ENCODE data around the gene ZSWIM9. TPM values are rescaled to one million over a fixed set of nuclear protein-coding genes. Genes with fewer than 3 reads are reported as not detected.

Gene ZSWIM9
- total RNA-seq, 1 experiment from 2014 or later = 5.5 TPM

DNA sequence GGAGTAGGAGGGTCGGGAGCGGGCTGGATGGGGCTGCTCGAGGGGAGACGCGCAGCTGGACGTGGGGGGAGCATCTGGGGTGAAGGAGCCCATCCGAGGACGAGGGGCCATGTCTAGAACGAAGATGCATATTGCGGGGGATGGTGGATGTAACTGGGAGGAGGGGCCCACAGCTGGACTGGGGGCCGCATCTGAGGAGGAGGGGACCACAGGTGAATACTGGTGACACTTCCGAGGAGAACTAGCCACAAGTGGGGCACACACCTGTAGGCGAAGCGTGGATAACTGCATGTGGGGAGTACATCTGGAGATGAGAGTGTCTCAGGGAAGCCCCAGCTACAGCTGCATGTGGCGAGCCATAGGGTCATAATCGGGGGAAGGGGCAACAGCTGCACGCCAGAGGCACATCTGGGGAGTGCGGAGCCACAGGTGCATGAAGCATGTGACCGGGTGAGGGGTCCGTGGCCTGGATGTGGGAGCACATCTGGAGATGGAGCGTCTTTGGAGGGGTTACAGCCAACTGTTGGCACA lies 402 bp downstream of the ZSWIM9 start:
- H3K4me1 Mint-ChIP-seq (ENCODE audit: insufficient read depth, unreplicated experiment) = peaks cover 19% of the 10 kb centered on the region
- no TSS peak for BruUV-seq (replicated peaks)
- no peak for TF ChIP-seq CTCF (IDR thresholded peaks at IDR 0.05; ENCODE audit: unreplicated experiment)
- ChIA-PET POLR2A (interaction anchor here (1.7 kb wide), 1 partner anchor 33 kb away, joined by 13 read pairs; no protein-coding TSS in a partner anchor), CTCF (interaction anchor here (0.6 to 0.8 kb wide), 2 partner anchors 15 to 17 kb away, joined by 4 read pairs; no protein-coding TSS in a partner anchor)
- H3K27ac Mint-ChIP-seq (ENCODE audit: low read depth, unreplicated experiment) = peak overlapping the region; percentile 90
- peaks cover 19% of the 10 kb centered on the region for H3K36me3 Mint-ChIP-seq (ENCODE audit: insufficient read depth, unreplicated experiment)
- intact Hi-C loops (cut with micrococcal nuclease) = no loop called here
- no peaks in the 10 kb centered on the region for H3K27me3 Mint-ChIP-seq (ENCODE audit: insufficient read depth, unreplicated experiment)
- peak overlapping the region; percentile 90 for H3K4me3 Mint-ChIP-seq (ENCODE audit: unreplicated experiment)
- no peaks in the 10 kb centered on the region for H3K9me3 Mint-ChIP-seq (ENCODE audit: unreplicated experiment)
- no peak for DNase-seq (ENCODE audit: unreplicated experiment)

DNA sequence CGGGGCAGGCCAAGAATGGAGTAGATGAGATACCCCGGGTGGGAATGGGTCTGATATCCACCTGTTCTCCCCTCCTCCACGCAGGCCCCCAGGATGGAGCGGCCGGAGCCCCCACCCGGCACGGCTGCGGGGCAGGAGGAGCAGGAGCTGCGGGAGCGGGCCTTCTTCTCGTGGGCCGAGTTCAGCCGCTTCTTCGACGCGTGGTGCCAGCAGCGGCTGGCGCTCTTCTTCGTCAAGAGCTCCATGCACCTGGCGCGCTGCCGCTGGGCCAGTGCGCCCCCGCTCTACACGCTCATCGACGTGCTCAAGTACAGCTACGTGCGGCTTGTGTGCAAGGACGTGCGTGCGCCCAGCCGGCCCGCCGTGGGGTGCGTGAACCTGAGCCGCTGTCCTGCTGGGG lies 1.2 kb downstream of the ZSWIM9 start:
- ChIA-PET CTCF (interaction anchor here (0.7 kb wide), 1 partner anchor 89 kb away, joined by 3 read pairs; no protein-coding TSS in a partner anchor), POLR2A (interaction anchor here (1.7 kb wide), 1 partner anchor 32 kb away, joined by 13 read pairs; no protein-coding TSS in a partner anchor)
- Mint-ChIP-seq H3K27ac (ENCODE audit: low read depth, unreplicated experiment) (no peak overlapping the region), H3K27me3 (ENCODE audit: insufficient read depth, unreplicated experiment) (no peaks in the 10 kb centered on the region), H3K9me3 (ENCODE audit: unreplicated experiment) (no peaks in the 10 kb centered on the region), H3K4me3 (ENCODE audit: unreplicated experiment) (peak overlapping the region; percentile 90), H3K36me3 (ENCODE audit: insufficient read depth, unreplicated experiment) (peaks cover 18% of the 10 kb centered on the region), H3K4me1 (ENCODE audit: insufficient read depth, unreplicated experiment) (peaks cover 19% of the 10 kb centered on the region)
- intact Hi-C loops (cut with micrococcal nuclease) = no loop called here
- BruUV-seq (replicated peaks) = no TSS peak
- no peak for DNase-seq (ENCODE audit: unreplicated experiment)
- TF ChIP-seq CTCF (IDR thresholded peaks at IDR 0.05; ENCODE audit: unreplicated experiment) = no peak

- POLR2A ChIA-PET = interaction anchor here (1.0 kb wide), 1 partner anchor 29 kb away, joined by 3 read pairs; no protein-coding TSS in a partner anchor
- Mint-ChIP-seq H3K9me3 (ENCODE audit: unreplicated experiment) (no peaks in the 10 kb centered on the region), H3K4me1 (ENCODE audit: insufficient read depth, unreplicated experiment) (peaks cover 9% of the 10 kb centered on the region), H3K27ac (ENCODE audit: low read depth, unreplicated experiment) (no peak overlapping the region), H3K36me3 (ENCODE audit: insufficient read depth, unreplicated experiment) (peaks cover 18% of the 10 kb centered on the region), H3K4me3 (ENCODE audit: unreplicated experiment) (no peak overlapping the region), H3K27me3 (ENCODE audit: insufficient read depth, unreplicated experiment) (no peaks in the 10 kb centered on the region)
- no peak for DNase-seq (ENCODE audit: unreplicated experiment)
- intact Hi-C loops (cut with micrococcal nuclease) = no loop called here
- TF ChIP-seq CTCF (IDR thresholded peaks at IDR 0.05; ENCODE audit: unreplicated experiment) = no peak
- BruUV-seq (replicated peaks) = no TSS peak
- CTCF ChIA-PET = interaction anchor here (0.5 kb wide), 2 partner anchors 92 to 739 kb away, joined by 3 to 4 read pairs; no protein-coding TSS in a partner anchor
Measured at GRCh38 chr19:48174445-48175030, 4.1 kb downstream of the ZSWIM9 start.

DNA sequence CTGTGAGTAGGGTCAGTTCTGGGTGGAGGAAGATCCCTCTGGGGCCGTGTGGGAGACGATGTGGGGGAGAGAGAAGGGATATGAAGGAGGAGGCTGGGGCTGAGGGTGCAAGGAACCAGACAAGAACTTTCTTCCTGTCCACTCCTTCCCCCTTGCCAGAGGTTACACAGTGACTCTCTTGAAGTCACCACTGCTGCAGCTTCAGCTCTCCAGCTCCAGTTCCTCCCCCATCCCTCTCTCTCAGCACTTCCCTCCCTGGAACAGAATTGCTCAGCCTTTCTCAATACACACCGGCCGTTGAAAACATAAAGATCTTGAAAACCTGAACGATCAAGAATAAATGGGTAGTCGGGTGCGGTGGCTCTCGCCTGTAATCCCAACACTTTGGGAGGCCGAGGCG lies 5.1 kb downstream of the ZSWIM9 start:
- TF ChIP-seq CTCF (IDR thresholded peaks at IDR 0.05; ENCODE audit: unreplicated experiment) = no peak
- no peak overlapping the region for H3K4me3 Mint-ChIP-seq (ENCODE audit: unreplicated experiment)
- peaks cover 9% of the 10 kb centered on the region for H3K4me1 Mint-ChIP-seq (ENCODE audit: insufficient read depth, unreplicated experiment)
- H3K27ac Mint-ChIP-seq (ENCODE audit: low read depth, unreplicated experiment) = peak overlapping the region; percentile 22
- peaks cover 18% of the 10 kb centered on the region for H3K36me3 Mint-ChIP-seq (ENCODE audit: insufficient read depth, unreplicated experiment)
- CTCF ChIA-PET = interaction anchor here (0.7 kb wide), 1 partner anchor 23 kb away, joined by 3 read pairs; no protein-coding TSS in a partner anchor
- POLR2A ChIA-PET = no interaction called here
- H3K27me3 Mint-ChIP-seq (ENCODE audit: insufficient read depth, unreplicated experiment) = no peaks in the 10 kb centered on the region
- no peak for DNase-seq (ENCODE audit: unreplicated experiment)
- no TSS peak for BruUV-seq (replicated peaks)
- H3K9me3 Mint-ChIP-seq (ENCODE audit: unreplicated experiment) = no peaks in the 10 kb centered on the region
- intact Hi-C loops (cut with micrococcal nuclease) = no loop called here
